Measurements from ENCODE around the gene MIPEP.

Gene MIPEP

GRCh38 chr13:23852351-23852750 lies 36.8 kb downstream of the MIPEP start:
- no peak for DNase-seq (ENCODE audit: low read depth, low spot score)

DNA sequence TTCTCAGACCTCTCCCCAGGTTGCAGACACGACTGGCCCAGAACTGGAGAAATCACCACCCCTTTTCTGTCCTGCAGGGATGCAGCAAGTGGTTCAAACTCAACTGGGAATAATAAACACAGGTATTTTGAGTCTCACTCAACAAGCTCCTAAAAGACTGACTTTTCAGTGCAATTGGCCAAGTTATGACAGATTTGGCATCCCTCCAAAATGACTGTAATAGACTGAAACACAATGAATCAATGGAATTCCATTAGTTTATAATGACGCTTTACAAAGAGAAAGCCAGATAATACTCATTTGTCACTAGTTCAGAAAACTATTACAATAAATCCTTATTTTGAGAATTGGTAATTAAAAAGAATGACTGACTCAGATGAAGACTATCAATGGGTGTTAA lies 38.1 kb downstream of the MIPEP start:
- no peak for DNase-seq (ENCODE audit: low read depth, low spot score)

GRCh38 chr13:23850134-23850533 lies 39.1 kb downstream of the MIPEP start:
- no peak for DNase-seq (ENCODE audit: low read depth, low spot score)

DNA sequence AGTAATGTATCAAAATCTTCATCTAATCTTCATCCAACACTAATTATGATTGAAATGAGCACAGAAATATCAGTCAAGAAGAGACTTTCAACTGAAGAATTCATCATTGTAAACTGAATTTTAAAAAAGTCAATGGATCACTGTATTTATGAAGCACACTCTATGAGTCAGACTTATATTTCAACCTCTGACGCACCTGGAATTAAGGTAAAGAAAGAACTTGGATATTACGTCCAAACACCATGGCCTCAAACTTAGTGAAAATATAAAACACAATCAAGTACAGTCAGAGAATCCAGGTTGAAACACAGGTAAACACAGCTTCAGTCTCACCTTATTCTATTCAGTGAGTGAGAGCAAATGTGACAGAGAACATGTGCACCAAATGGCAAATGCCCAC lies 39.5 kb downstream of the MIPEP start:
- no peak for DNase-seq (ENCODE audit: low read depth, low spot score)

DNA sequence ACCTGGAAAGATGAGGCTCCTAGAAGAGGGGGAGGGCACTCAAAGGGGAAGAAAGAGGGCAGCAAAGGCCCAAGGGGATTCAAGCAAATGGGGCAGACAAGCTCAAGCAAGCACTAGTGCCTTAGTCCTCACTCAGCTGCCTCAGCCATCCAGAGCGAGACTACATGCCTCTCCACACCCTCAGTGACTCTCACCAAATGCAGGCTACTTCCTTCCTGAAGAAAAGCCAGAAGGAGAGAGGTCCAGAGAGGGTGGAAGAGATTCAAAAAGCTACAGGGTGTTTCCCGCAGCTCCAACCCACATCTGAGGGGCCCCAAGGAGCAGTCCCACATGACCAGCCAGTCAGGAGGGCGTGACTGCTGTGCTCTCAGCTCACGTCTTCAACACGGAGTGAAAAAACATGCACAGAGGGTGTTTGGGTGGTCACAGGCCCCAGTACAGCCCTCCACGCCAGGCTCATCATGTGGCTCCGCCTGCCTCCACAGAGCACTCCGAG lies 40.5 kb downstream of the MIPEP start:
- DNase-seq (ENCODE audit: low read depth, low spot score), result no peak

DNA sequence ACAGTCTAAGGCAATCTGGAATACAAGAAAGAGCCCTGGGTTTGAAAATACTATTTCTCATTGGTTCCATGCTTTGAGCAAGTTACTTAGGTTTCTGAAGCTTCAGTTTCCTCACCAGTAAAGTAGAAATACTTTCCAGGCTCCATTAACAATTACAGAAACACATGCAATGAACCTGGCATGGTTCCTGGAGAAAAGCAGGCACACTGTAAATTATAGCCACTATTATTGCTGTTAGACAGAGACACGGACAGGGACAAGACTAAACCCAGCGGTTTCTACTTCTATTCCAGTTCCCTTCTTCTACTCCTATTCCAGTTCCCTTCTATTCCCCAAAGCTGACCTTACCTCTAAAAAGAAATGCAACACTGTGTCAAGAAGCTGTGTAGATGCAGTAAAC lies 41.2 kb downstream of the MIPEP start:
- no peak for DNase-seq (ENCODE audit: low read depth, low spot score)

DNA sequence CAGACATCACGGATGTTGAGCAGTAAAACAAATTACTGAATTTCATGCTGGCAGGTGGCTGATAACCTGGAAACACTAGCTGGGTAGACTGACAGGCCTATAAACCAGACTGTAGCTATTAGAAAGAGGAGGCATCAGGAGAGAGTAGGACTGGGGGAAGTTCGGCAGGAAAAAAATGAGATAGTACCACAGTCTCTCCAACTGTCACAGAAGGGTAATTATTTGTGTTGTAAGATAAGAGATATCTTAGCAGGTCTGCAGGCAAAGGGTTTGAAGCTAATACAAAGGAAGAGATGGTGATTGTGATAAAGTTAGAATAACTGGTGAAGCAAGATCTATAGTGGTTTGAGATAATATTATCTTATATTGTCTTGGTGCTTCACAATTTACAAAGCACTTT lies 41.7 kb downstream of the MIPEP start:
- no peak for DNase-seq (ENCODE audit: low read depth, low spot score)

GRCh38 chr13:23845105-23845725 lies 44.0 kb downstream of the MIPEP start:
- DNase-seq (ENCODE audit: low read depth, low spot score), result no peak

GRCh38 chr13:23844132-23844531 lies 45.1 kb downstream of the MIPEP start:
- DNase-seq (ENCODE audit: low read depth, low spot score), result no peak

- no peak for DNase-seq (ENCODE audit: low read depth, low spot score)
Measured at GRCh38 chr13:23843436-23843835, 45.8 kb downstream of the MIPEP start.

DNA sequence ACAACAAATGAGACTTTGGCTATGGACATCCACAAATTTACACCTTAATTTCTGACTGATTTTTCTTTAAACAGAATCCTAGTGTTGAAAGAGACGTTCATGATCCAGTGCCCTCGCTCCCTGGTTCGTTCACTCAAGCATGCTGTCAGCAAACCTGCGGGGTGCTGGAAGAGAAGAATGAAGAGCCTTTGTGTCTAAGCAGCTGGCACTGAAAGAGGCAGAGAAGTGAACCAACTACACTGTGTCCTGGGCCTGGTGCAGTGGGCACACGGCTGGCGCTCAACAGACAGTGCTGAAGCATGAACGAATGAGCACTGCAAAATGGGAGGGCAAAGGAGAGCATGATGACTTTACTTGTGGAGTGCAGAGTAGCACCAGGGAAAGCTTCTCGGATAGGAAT lies 46.8 kb downstream of the MIPEP start:
- no peak for DNase-seq (ENCODE audit: low read depth, low spot score)

- no peak for DNase-seq (ENCODE audit: low read depth, low spot score)
Measured at GRCh38 chr13:23833733-23834611, 55.2 kb downstream of the MIPEP start.

GRCh38 chr13:23828866-23829265 lies 60.3 kb downstream of the MIPEP start:
- DNase-seq (ENCODE audit: low read depth, low spot score), result no peak

DNA sequence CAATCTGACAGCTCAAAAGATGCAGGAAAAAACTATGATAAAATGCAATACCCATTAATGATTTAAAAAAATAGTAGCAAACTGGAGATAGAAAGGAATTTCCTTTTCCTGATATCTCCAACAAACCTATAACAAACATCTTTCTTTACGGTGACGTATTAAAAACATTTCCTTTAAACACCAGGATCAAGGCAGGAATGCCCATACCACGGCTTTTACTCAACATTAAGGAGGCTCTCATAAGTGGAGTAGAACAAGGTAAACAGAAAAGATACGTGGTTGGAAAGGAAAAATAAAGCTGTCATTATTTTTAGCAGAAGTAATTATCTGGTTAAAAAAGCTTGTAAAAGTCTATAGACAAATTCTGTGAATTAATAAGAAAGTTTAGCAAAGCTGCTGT lies 61.1 kb downstream of the MIPEP start:
- DNase-seq (ENCODE audit: low read depth, low spot score), result no peak

DNA sequence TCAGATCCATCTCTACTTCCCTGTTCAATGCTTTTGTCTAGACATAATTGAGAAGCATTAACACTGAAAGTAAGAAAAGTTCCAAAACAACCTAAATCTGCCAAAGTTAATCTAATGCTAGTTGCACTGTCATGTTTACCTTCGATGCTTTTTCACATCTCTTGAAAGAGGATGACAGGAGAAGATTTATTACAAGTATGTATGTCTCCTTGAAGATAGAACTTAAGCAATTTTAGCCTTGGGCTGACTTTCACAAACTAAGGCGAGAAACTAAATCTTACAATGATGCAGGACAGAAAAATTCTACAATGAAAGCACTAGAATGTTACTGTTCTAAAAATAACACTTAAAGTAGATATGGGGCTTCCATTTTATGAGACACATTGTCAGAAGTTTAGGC lies 64.0 kb downstream of the MIPEP start:
- DNase-seq (ENCODE audit: low read depth, low spot score), result no peak

DNA sequence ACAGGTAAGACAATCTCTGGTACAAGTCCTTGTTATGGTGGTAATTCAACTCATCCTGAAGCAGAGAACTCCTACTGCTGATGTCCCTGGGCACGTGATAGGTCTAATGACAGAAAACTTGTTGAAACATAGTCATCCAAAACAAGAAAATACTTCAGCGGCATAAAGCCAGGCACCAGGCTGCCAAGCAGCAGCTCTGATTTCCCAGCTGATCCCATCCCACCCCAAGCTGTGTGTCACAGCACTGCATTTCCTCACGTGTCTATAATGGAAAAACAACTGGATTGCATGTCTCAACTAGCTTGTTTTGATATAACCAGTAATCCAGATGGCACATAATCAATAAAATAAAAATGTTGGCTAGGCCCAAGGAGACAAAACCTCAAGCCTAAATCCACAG lies 64.8 kb downstream of the MIPEP start:
- DNase-seq (ENCODE audit: low read depth, low spot score), result no peak

GRCh38 chr13:23822252-23822824 lies 66.9 kb downstream of the MIPEP start:
- no peak for DNase-seq (ENCODE audit: low read depth, low spot score)

DNA sequence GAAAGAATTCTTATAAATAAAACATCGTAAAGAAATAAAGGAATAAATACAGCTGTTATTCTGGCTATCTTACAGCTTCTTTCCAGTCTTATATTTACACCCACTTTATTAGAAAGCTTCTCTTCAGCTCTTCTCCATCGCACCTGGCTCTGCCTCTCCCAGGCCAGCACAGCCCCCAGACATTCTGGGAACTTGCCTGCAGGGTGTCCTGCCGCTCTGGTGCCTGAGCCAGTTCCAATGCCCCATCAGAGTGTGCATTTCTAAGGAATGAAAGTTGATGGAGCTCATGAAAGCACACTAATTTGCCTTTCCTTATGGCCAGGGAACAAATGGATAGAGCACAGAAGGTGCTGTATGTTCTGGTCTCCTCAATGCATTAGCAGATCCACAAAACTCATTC lies 68.7 kb downstream of the MIPEP start:
- no peak for DNase-seq (ENCODE audit: low read depth, low spot score)

DNA sequence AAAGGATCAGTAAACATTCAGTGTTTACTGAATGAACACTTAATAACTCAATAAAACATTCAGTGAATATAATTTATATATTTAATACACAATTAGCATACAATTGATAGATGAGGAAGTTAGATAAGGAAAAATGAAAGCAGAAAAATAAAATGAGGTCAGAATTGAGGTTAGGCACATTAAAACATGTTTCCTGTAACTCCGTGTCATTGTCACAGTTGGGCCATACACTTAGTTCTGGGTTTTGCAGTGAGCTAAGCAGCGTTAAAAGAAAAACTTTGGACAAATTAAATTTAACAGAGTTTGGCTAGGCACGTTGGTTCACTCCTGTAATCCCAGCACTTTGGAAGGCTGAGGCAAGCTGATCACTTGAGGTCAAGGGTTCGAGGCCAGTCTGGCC lies 71.4 kb downstream of the MIPEP start:
- DNase-seq (ENCODE audit: low read depth, low spot score), result no peak

GRCh38 chr13:23817136-23817535 lies 72.1 kb downstream of the MIPEP start:
- DNase-seq (ENCODE audit: low read depth, low spot score), result no peak

- DNase-seq (ENCODE audit: low read depth, low spot score), result no peak
Measured at GRCh38 chr13:23813635-23814034, 75.6 kb downstream of the MIPEP start.

- no peak for DNase-seq (ENCODE audit: low read depth, low spot score)
Measured at GRCh38 chr13:23811366-23812062, 77.7 kb downstream of the MIPEP start.

Measured in iPS DF 19.7 (cell line).